ENCODE results near the gene JUNB.

- TF ChIP-seq CTCF (IDR thresholded peaks at IDR 0.05) (no peak), ZFX (IDR thresholded peaks at IDR 0.05; ENCODE audit: borderline replicate concordance) (no peak)
These were observed 1.2 kb upstream of the JUNB start for GRCh38 chr19:12789904-12790619.
